GM12891 (cell line): ENCODE measurements around the gene POLR2H.

ENCODE experiments used
- PAX5 ChIP-seq: IDR thresholded peaks from 2 replicates; pipeline ENCODE4 v1.6.1; 2011; ENCODE audit warnings: low read length, moderate library complexity, mild to moderate bottlenecking; ENCODE audit not compliant: insufficient read depth, severe bottlenecking
- POLR2A ChIP-seq: IDR thresholded peaks from 2 replicates; pipeline ENCODE4 v1.6.1; 2011; ENCODE audit warnings: low read depth, low read length, control low read depth
- POLR2AphosphoS5 ChIP-seq: IDR thresholded peaks from 2 replicates; pipeline ENCODE4 v1.6.1; 2011; ENCODE audit warnings: low read depth, low read length, control low read depth
- SPI1 ChIP-seq: IDR thresholded peaks from 2 replicates; pipeline ENCODE4 v1.6.1; 2011; ENCODE audit warnings: low read depth, low read length, control low read depth
- TAF1 ChIP-seq: IDR thresholded peaks from 2 replicates; pipeline ENCODE4 v1.6.1; 2011; ENCODE audit warnings: low read depth, low read length, control low read depth

DNA sequence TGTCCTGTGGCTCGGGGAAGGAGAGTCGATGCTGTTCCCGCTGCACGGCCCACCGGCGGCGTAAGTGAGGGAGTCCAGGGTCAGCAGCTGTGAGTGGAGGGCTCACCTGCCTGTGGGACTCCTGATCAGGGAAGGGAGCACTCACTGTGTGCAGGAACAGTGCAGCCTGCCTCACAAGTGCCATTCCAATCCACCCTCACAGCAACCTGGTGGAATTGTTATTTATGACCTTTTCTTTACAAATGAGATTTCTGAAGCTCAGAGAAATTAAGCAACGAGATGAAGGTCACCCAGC is 27.4 kb downstream of the POLR2H start:
- TF ChIP-seq POLR2AphosphoS5: no peak
- no peak for TF ChIP-seq POLR2A
- no peak for TF ChIP-seq TAF1
- TF ChIP-seq SPI1: no peak
- TF ChIP-seq PAX5: no peak
